B cell (primary cell): ENCODE results near the gene SRRM5.

Source experiments
- CTCF ChIP-seq: fragments of 200-600 bp; IDR thresholded peaks from one replicate; pipeline ENCODE4 v1.8.0; 2022; ENCODE audit warnings: antibody characterized with exemption, mild to moderate bottlenecking
- EZH2 ChIP-seq: IDR thresholded peaks from 2 replicates; pipeline ENCODE4 v1.6.1; 2012; ENCODE audit warnings: borderline replicate concordance, low read depth, mild to moderate bottlenecking, moderate library complexity, low read length; ENCODE audit not compliant: insufficient read depth, poor library complexity, severe bottlenecking

GRCh38 chr19:43562226-43562697 is 49.6 kb upstream of the SRRM5 start:
- TF ChIP-seq CTCF = no peak
- TF ChIP-seq EZH2 = no peak
